Lower leg skin (tissue), 4 donors: Measurements from ENCODE around the gene DNAJC10. TPM values are rescaled to one million over a fixed set of nuclear protein-coding genes. Genes with fewer than 3 reads are reported as not detected.
"Not testable (repeated sequence)": the region's sequence is repeated elsewhere in the genome, so short reads cannot be mapped to it uniquely, and the experiment has no call there.

Source experiments
- DNase-seq, 2 donors: peaks; one replicate each; pipeline ENCODE4 v3.0.0-alpha.2; 2019; ENCODE audit warnings: low spot score in 2 of 2
- H3K4me3 ChIP-seq: fragments of 200-600 bp; sonication (generic); 2 replicates; pipeline ENCODE4 v1.5.1; 2017; ENCODE audit warnings: mild to moderate bottlenecking, low read depth; ENCODE audit not compliant: poor library complexity, severe bottlenecking
- CTCF ChIP-seq, 3 donors: fragments of 450-650 bp; IDR thresholded peaks; one replicate each; pipeline ENCODE4 v1.5.1; 2016; ENCODE audit warnings: antibody characterized with exemption in 3 of 3, mild to moderate bottlenecking in 3 of 3, moderate library complexity in 2 of 3
- POLR2A ChIP-seq, 2 donors: fragments of 450-650 bp; IDR thresholded peaks; one replicate each; pipeline ENCODE4 v1.6.1; 2016 to 2017; ENCODE audit warnings: antibody characterized with exemption in 2 of 2, mild to moderate bottlenecking in 1 of 2, moderate library complexity in 1 of 2
- WGBS, 2 donors: methylation state at CpG; one replicate each; pipeline ENCODE4 v1.1.5; 2018; 5-methylcytosine and 5-hydroxymethylcytosine counted together
- intact Hi-C: fragments of 100-400 bp; cut with DNase I; formaldehyde crosslinking; loops from one replicate; pipeline ENCODE4 v1.15.0; 2023; ENCODE audit warnings: low total_unique reads
- total RNA-seq, 4 donors: library from RNA; depleted of rRNA; stranded (reverse); fragments of >200 nt; gene quantifications; one replicate each; pipeline ENCODE4 v1.1.0, GENCODE V29; 2016

The DNAJC10 gene
- total RNA-seq, 4 donors from 2014 or later, result 13.3 to 29.2 (median 18.9) TPM

- H3K4me3 ChIP-seq, result no peak overlapping the region
- intact Hi-C loops, result no loop called here
- no peak for TF ChIP-seq CTCF (IDR thresholded peaks at IDR 0.05)
- TF ChIP-seq POLR2A (IDR thresholded peaks at IDR 0.05), result no peak
- 66 to 74% methylated on average over 4 of the region's 4 CpGs for WGBS, 2 donors
- DNase-seq, result no peak
Observed at GRCh38 chr2:182761903-182762302, 45.8 kb downstream of the DNAJC10 start.

GRCh38 chr2:182763311-182763912, 47.4 kb downstream of the DNAJC10 start:
- intact Hi-C loops, result no loop called here
- no peak for DNase-seq
- no peak overlapping the region for H3K4me3 ChIP-seq
- TF ChIP-seq POLR2A (IDR thresholded peaks at IDR 0.05) (no peak), CTCF (IDR thresholded peaks at IDR 0.05) (no peak)
- WGBS, 2 donors, result 60 to 68% methylated on average over 11 of the region's 11 CpGs

GRCh38 chr2:182766626-182767025, 50.6 kb downstream of the DNAJC10 start:
- WGBS, 2 donors, result 76 to 77% methylated on average over 6 of the region's 6 CpGs
- H3K4me3 ChIP-seq, result no peak overlapping the region
- TF ChIP-seq CTCF (IDR thresholded peaks at IDR 0.05) (no peak), POLR2A (IDR thresholded peaks at IDR 0.05) (no peak)
- DNase-seq, result no peak
- intact Hi-C loops, result no loop called here

GRCh38 chr2:182767578-182767977, 51.5 kb downstream of the DNAJC10 start:
- intact Hi-C loops, result no loop called here
- TF ChIP-seq CTCF (IDR thresholded peaks at IDR 0.05), result no peak
- no peak for TF ChIP-seq POLR2A (IDR thresholded peaks at IDR 0.05)
- DNase-seq, result no peak
- H3K4me3 ChIP-seq, result no peak overlapping the region
- WGBS, 2 donors, result 76% methylated on average over 7 of the region's 7 CpGs

- H3K4me3 ChIP-seq, DNase-seq, intact Hi-C loops: not testable (repeated sequence)
- WGBS, 2 donors, result 95 to 100% methylated on average over 2 of the region's 2 CpGs
Observed at GRCh38 chr2:182768950-182769349, 52.9 kb downstream of the DNAJC10 start.

GRCh38 chr2:182779323-182779722, 63.3 kb downstream of the DNAJC10 start:
- WGBS, 2 donors, result 95 to 100% methylated on average over 1 of the region's 1 CpG
- intact Hi-C loops, result no loop called here
- no peak for DNase-seq
- H3K4me3 ChIP-seq, result no peak overlapping the region
- TF ChIP-seq POLR2A (IDR thresholded peaks at IDR 0.05) (no peak), CTCF (IDR thresholded peaks at IDR 0.05) (no peak)

- 97% methylated on average over 8 of the region's 8 CpGs for WGBS, 2 donors
- intact Hi-C loops, DNase-seq, H3K4me3 ChIP-seq: not testable (repeated sequence)
Observed at GRCh38 chr2:182781099-182781498, 65.0 kb downstream of the DNAJC10 start.

GRCh38 chr2:182782686-182783085, 66.6 kb downstream of the DNAJC10 start:
- DNase-seq, H3K4me3 ChIP-seq, intact Hi-C loops: not testable (repeated sequence)
- 82 to 84% methylated on average over 3 of the region's 3 CpGs for WGBS, 2 donors
